Ishikawa (cell line): ENCODE data around the gene C17orf50.

Experiments used
- CEBPB ChIP-seq: IDR thresholded peaks from 2 replicates; pipeline ENCODE4 v1.6.1; 2012
- EP300 ChIP-seq: IDR thresholded peaks from 2 replicates; pipeline ENCODE4 v1.6.1; 2012; ENCODE audit warnings: borderline replicate concordance
- NFIC ChIP-seq: IDR thresholded peaks from 2 replicates; pipeline ENCODE4 v1.6.1; 2012
- RAD21 ChIP-seq: IDR thresholded peaks from 2 replicates; pipeline ENCODE4 v1.6.1; 2012; ENCODE audit warnings: low read depth

- TF ChIP-seq NFIC (no peak), RAD21 (no peak), CEBPB (no peak), EP300 (no peak)
These were observed 25.5 kb upstream of the C17orf50 start for GRCh38 chr17:35735036-35735805.
